ENCODE results near the gene WDR46.
A peak's percentile ranks its signal among the peaks of the same experiment; 100 is the strongest.

Gene WDR46

GRCh38 chr6:33313709-33314514 lies 24.9 kb upstream of the WDR46 start, which contains the start of gene TAPBP:
TSS of gene TAPBP (minus strand) at chr6:33314078. CDS start at chr6:33314041, 37 bp downstream.
- peak; percentile 79 for DNase-seq (ENCODE audit: low read depth)

GRCh38 chr6:33313105-33313708 lies 24.2 kb upstream of the WDR46 start:
- DNase-seq (ENCODE audit: low read depth) = peak; percentile 42

DNA sequence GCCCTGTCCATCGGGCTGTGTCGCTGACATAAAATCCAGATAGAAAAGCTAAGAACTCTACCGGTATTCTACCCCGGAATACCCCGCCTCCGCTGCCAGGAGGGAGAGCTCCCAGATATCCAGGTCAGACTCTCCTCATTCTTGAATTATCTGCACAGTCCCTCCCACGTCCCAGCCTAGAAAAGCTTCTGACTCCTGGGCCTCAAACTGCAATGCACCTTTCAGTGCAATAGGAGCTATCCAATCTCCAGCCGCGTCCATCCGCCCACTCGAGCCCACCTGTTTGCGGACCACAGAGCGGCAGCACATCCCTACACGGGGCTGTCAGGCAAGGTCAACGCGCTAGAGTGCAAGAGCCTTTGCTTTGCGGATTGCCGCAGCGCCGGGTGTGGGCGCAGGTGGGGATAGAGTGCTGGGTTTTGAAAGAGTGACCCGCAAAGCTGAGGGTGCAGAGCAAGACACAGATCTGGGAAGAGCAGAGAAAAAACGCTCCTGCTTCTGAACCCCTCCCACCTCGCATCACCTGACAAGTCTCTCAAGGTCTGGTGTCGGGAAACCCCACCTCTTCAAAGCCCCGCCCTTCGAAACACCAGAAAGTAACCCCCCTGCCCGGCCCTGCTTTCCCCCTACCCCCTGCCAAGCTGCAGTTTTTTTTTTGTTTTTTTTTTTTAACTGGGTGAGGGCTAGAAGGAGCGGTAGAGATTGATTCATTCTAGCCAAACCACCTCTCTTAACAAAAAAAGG lies 23.5 kb upstream of the WDR46 start:
- DNase-seq (ENCODE audit: low read depth) = peak; percentile 87

GRCh38 chr6:33306356-33306755 lies 17.3 kb upstream of the WDR46 start:
- DNase-seq (ENCODE audit: low read depth) = no peak

- no peak for DNase-seq (ENCODE audit: low read depth)
These were observed 16.0 kb upstream of the WDR46 start for GRCh38 chr6:33305052-33305451.

DNA sequence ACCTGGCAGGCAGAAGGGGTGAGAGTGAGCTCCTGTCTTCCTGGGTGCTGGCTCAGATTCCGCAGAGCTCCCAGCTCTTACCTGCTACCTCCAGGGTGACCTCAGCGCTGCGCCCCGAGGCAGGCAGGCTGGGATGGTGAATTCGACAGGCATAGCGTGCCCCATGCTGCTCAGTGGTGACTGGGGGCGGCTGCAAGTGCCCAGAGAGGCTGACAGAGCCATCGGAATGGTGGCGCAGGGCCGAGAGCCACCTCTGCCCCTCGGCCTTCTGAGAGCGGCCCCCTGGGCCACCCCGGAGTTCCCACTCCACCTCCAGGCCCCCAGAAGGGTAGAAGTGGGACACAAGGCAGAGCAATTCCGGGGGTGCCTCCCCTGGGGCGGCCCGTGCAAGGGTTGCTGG lies 15.2 kb upstream of the WDR46 start:
- no peak for DNase-seq (ENCODE audit: low read depth)

DNA sequence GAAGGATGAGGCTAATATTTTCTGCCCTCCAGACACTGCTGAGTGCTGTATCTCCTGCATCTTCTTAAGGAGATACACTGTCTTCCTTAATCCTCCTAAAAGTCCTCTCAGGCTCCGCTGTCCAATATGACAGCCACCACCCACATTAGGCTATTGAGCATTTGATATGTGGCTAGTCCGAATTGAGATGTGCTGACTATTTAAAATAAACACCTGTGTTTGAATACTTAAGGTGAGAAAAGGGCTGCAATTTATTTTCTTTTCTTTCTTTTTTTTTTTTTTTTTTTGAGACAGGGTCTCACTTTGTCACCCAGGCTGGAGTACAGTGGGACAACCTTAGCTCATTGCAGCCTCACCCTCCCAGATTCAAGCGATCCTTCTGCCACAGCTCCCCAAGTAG lies 12.8 kb upstream of the WDR46 start:
- DNase-seq (ENCODE audit: low read depth) = no peak

- DNase-seq (ENCODE audit: low read depth) = peak; percentile 93
These were observed 10.4 kb upstream of the WDR46 start for GRCh38 chr6:33299237-33299944.

- DNase-seq (ENCODE audit: low read depth) = peak; percentile 53
These were observed 9.8 kb upstream of the WDR46 start, which contains the start of gene RGL2 for GRCh38 chr6:33298773-33299236. TSS of gene RGL2 (minus strand) at chr6:33298942. CDS start at chr6:33298610, 332 bp downstream.

DNA sequence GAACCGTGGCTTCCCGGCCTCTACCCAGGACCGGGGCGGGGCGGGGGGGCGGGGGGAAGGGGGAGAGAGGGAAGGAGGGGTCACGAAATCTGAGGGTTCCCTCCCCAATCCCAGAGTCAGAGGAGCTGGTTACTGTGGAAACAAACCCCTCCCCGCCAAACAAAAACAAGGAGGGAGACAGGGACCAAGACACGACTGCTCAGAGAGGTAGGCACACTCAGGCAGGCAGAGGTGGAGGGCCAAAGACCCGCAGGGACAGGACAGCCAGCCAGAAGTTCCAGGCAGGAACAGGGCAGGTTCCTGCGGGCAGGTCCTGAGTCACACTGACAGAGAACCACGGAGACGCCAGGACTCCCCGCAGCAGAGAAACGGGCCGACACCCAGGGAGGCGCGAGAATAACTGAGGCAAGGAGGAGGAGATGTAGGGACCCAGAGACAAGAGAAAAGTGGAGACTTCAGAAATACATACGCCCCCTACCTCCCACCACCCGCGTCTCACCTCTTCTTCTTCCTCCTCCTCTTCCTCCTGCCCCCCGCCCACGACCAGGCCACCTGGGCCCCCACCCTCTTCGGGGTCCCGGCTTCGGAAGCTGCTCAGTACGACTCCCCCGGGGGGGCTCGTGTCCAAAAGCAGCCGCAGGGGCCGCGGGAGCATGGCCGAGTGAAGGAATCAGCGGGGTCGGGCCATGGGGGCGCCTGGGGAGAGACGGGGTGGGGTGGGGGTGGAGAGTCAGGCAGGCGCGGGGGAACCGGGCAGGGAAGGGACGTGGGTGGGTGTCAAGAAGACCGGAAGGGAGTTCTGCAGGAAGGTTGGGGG lies 9.1 kb upstream of the WDR46 start:
- DNase-seq (ENCODE audit: low read depth) = peak; percentile 81

- no peak for DNase-seq (ENCODE audit: low read depth)
These were observed 8.4 kb upstream of the WDR46 start for GRCh38 chr6:33297406-33297955.

DNA sequence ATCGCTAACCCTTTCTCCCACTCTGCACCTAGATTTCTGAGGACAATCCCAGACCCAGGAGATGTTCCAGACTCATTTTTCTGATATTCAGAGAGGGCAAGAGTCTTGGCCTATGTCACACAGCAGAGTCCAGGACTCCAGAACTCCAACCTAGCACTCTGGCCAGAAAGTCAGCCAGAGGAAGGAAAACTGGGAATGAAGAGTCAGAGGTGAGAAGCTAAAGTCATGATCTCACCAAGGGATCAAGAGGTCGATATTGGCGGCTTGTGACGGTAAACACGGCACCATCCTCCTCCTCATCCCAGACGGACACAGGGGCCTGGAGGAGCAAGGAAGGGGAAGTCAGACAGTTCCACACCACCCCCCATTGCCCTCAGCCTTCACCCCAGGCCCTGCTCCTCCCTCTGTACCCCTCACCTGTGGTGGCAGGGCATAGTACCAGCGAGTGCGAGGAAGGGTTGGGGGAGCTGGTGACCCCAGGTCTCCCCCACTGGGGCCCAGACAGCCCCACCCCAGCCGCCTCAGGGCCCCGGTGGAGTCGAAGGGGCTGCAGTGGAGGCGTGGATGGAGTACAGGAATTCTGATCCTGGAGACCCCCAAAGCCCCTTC lies 7.9 kb upstream of the WDR46 start:
- DNase-seq (ENCODE audit: low read depth) = no peak

DNA sequence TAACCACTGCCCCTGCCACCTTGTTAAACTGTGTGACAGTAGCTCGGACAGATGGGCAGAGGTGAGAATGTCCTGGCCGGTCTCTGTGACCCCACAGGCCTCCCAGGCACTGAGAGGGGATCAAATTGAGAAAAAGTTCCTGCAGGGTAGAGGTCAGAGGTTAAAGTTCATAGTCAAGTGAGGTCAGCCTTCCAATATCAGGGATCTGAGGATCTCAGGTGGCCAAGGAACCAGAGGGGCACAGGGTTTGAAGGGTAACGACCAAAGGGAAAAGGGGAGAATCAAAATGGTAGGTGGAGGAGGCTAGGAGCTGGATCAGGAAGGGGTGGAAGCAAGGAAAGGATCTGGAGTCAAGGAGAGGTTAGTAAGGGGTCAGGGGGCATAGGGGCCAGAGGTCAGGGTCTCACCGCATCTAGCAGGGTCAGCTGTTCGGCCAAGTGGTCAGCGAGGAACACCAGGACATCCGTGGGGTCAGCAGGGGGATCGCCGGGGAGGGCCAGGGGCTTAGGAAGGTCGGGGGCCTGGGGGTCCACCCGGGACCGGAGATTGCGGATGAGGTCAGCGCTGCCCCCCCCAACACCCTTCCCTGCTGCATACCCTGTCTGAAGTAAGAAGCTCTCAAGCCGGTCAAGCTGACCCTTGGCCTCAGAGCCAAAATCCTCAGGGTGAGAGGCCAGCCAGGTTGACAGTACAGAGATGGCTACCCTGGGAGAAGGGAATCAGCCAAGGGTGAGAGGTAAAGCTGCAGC lies 6.8 kb upstream of the WDR46 start:
- DNase-seq (ENCODE audit: low read depth) = no peak

DNA sequence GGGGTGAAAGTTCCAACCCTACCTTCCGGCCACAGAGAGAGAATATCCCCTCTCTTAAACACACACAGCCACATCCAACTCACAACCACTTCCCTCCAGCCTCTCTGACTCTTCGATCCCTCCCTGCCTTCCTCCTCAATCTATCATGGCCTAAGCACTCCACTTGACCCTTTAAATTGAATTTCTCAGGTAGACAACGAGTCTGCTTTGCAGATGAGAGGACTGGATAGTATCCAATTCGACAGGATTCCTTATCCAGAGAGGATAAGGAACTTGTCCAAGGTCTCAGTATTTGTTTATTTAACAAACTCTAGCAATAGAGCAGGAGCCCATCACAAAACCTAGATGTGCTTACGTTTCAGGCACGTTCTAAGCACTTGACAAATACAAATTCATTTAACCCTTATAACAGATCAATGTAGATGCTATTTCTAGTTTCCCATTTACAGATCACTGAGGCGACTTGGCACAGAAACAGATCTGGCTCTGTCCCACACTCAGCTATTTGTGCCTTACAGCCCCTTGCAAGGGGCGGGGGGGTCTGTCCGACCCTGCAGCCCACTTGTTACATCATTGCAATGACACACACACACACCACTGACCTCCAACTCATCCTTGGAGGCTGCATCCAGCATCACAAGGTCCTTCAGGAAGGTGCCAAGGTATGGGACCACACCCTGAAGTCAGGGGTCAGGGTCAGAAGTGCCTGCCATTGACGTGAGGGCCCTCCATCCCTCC lies 5.2 kb upstream of the WDR46 start:
- DNase-seq (ENCODE audit: low read depth) = no peak

DNA sequence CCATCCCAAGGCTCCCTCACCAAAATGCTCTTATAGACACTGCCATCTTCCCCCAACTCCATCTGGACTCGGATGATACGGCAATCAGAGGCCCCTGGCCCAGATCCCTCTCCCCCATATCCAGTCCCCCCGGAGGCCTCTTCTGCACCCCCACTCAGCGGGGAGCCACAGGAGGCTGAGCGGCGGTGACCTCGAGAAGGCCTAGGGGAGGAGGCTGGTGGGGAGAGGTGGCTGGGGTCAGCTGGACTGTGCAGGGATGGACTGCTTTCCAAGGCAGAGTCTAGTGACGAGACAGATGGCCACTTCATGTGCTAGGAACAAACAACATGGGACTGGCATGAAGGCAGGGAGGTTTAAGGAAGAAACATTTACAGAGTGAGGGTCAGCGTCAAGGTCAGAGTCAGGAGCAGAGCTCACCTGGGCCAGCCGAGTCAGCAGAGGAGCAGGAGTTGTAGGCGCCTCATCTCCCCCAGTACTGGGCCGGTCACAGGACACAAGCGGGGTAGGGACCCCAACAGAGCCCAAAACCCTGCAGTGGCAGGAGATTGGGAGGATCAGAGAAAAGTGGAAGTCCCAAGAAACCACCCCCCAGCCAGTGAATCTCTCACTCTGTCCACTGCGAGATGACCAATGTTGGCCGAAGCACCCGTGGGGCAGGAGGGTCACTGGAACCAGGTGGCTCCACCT lies 4.1 kb upstream of the WDR46 start:
- DNase-seq (ENCODE audit: low read depth) = no peak

- no peak for DNase-seq (ENCODE audit: low read depth)
These were observed 1.4 kb upstream of the WDR46 start for GRCh38 chr6:33290459-33290858.

GRCh38 chr6:33289784-33290315 lies 811 bp upstream of the WDR46 start:
- no peak for DNase-seq (ENCODE audit: low read depth)
